GM12872 (cell line): ENCODE data around the gene ADH5.

Experiments used
- TF ChIP-seq, protein P1 (sequence below): IDR thresholded peaks from 3 replicates; pipeline ENCODE4 v1.5.1; 2011; ENCODE audit warnings: low read depth, mild to moderate bottlenecking, low read length, moderate library complexity; ENCODE audit not compliant: insufficient read depth

Gene ADH5

DNA sequence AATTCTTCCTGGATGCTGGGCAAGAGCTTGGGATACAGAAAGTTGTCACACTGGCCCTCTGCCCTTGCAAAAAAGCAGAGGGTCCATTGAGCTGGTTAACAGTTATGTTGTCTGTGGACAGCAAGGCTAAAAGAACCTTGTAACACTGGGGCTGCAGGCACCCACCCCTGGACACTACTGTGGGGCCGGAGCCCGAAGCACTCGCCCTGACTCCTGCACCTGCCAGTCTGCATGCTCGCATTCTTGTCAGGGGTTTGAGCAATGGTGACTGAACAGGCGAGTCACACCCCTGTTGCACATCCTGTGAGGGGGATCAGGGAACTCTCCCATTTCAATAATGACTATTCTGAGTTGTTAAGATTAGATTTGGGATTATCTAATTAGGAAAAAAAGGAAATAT, 31.9 kb upstream of the ADH5 start:
- TF ChIP-seq, protein P1, sequence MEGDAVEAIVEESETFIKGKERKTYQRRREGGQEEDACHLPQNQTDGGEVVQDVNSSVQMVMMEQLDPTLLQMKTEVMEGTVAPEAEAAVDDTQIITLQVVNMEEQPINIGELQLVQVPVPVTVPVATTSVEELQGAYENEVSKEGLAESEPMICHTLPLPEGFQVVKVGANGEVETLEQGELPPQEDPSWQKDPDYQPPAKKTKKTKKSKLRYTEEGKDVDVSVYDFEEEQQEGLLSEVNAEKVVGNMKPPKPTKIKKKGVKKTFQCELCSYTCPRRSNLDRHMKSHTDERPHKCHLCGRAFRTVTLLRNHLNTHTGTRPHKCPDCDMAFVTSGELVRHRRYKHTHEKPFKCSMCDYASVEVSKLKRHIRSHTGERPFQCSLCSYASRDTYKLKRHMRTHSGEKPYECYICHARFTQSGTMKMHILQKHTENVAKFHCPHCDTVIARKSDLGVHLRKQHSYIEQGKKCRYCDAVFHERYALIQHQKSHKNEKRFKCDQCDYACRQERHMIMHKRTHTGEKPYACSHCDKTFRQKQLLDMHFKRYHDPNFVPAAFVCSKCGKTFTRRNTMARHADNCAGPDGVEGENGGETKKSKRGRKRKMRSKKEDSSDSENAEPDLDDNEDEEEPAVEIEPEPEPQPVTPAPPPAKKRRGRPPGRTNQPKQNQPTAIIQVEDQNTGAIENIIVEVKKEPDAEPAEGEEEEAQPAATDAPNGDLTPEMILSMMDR: no peak

DNA sequence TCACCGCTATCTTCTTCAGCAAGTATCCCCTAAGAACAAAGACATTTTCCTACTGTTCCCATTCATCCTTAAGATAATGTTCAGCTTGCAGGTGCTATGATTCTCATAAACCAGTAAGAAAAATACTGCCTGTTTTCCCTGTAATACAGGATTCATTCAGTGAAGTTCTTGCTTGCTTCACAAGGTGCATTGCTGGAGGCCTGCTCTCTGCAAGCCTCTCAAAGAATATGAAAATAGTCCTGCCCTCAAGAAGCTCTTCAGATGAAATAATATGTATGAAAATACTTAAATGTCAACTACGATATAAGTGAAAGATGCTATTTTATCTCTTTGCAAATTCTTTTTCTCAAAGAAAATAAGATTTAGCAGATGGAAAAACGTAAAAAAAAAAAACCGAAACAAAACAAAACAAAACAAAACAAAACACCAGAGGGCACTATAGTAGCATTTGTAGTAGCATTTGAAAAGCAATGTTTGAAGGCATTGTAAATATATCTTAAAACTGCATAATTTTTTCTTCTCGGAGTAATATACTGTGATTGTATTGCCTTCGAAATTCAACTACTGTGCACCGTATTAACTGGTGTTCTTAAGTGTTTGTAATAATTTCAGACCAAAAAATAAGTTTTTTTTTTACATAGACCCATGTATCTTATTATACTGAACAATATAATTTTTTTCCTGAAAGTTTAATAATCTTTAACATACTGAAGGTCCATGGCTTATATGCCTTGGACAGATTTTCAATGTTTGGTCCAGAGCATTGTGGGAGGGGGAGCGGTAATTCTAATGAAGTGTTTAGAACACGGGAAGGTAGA, 29.5 kb upstream of the ADH5 start:
- TF ChIP-seq, protein P1: no peak

DNA sequence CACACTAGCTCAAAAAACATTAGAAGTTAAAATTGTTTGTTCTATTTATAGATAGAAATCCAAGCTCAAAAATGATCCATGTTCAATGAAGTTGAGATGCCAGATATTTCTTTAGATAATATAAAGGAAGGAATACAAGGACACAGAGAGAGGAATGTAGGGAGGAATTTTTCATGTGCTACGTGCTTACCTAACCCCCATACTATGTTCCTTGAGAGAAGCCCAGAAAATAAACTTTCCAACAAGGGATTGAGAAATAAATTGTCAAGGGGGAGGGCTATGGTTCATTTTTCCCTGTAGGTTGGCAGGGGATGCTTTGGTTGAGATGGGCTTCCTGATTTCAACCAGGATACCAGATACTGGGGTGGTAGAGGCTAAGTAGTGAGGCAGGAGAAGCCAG, 15.6 kb upstream of the ADH5 start:
- TF ChIP-seq, protein P1: no peak

GRCh38 chr4:99103166-99103565, 14.6 kb upstream of the ADH5 start:
- TF ChIP-seq, protein P1: no peak

GRCh38 chr4:99102634-99103033, 14.0 kb upstream of the ADH5 start:
- TF ChIP-seq, protein P1: no peak

- TF ChIP-seq, protein P1: no peak
These were observed 12.3 kb upstream of the ADH5 start for GRCh38 chr4:99100876-99101275.

DNA sequence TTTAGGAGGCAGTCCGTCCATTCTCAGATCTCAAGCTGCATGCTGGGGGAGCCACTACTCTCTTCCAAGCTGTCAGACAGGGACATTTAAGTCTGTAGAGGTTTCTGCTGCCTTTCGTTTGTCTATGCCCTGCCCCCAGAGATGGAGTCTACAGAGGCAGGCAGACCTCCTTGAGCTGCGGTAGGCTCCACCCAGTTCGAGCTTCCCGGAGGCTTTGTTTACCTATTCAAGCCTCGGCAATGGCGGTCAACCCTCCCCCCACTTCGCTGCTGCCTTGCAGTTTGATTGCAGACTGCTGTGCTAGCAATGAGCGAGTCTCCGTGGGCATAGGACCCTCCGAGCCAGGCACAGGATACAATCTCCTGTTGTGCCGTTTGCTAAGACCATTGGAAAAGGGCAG, 10.7 kb upstream of the ADH5 start:
- TF ChIP-seq, protein P1: no peak
